Ectodermal cell (in vitro differentiated cells): ENCODE data around the gene DDX19B. TPM values are rescaled to one million over a fixed set of nuclear protein-coding genes. Genes with fewer than 3 reads are reported as not detected.
A peak's percentile ranks its signal among the peaks of the same experiment; 100 is the strongest.
"Not testable (repeated sequence)": the region's sequence is repeated elsewhere in the genome, so short reads cannot be mapped to it uniquely, and the experiment has no call there.

Source experiments
- H3K27ac ChIP-seq: 2 replicates; pipeline ENCODE4 v1.7.0; 2013; ENCODE audit warnings: mild to moderate bottlenecking, low read depth, low read length; ENCODE audit not compliant: insufficient read depth, poor library complexity, severe bottlenecking
- H3K27me3 ChIP-seq: 2 replicates; pipeline ENCODE4 v1.7.0; 2013; ENCODE audit warnings: mild to moderate bottlenecking, low read length; ENCODE audit not compliant: insufficient read depth, control insufficient read depth, poor library complexity, severe bottlenecking
- H3K36me3 ChIP-seq: one replicate; pipeline ENCODE4 v1.7.0; 2013; ENCODE audit warnings: low read length; ENCODE audit not compliant: control insufficient read depth, insufficient read depth
- H3K4me1 ChIP-seq: one replicate; pipeline ENCODE4 v1.7.0; 2013; ENCODE audit warnings: low read length; ENCODE audit not compliant: control insufficient read depth, insufficient read depth
- H3K4me3 ChIP-seq: 2 replicates; pipeline ENCODE4 v1.7.0; 2013; ENCODE audit warnings: low read depth, low read length, control low read depth; ENCODE audit not compliant: insufficient read depth
- H3K9me3 ChIP-seq: 2 replicates; pipeline ENCODE4 v1.7.0; 2013; ENCODE audit warnings: mild to moderate bottlenecking, low read length, moderate library complexity; ENCODE audit not compliant: control insufficient read depth
- WGBS, 2 experiments: methylation state at CpG; one replicate each; pipeline ENCODE4 v1.1.7; 2013; ENCODE audit warnings: missing lambda C conversion rate in 2 of 2; 5-methylcytosine and 5-hydroxymethylcytosine counted together
- polyA plus RNA-seq, 4 experiments: library from polyadenylated mRNA; stranded (reverse); fragments of 50-300 nt; gene quantifications; one replicate each; pipeline ENCODE4 v1.2.3, GENCODE V29; 2013

The DDX19B gene
- 46.1 TPM for polyA plus RNA-seq (2013, experiment 1 of 4)
- 48.2 TPM for polyA plus RNA-seq (2013, experiment 2 of 4)
- 34.2 TPM for polyA plus RNA-seq (2013, experiment 3 of 4)
- polyA plus RNA-seq (2013, experiment 4 of 4) = 42.8 TPM

GRCh38 chr16:70298988-70299938, at the start of gene DDX19B:
TSS of gene DDX19B (plus strand) at chr16:70299186. CDS start at chr16:70299298, 112 bp downstream.
- Histone ChIP-seq H3K27ac (peak within 1 kb of the TSS; percentile 79), H3K36me3 (no peaks in the 10 kb centered on the region), H3K27me3 (no peaks in the 10 kb centered on the region), H3K4me1 (no peaks in the 10 kb centered on the region), H3K4me3 (peak within 1 kb of the TSS; percentile 94), H3K9me3 (no peaks in the 10 kb centered on the region)
- WGBS, 2 experiments = 3 to 4% methylated on average over 36 to 37 of the region's 37 CpGs

DNA sequence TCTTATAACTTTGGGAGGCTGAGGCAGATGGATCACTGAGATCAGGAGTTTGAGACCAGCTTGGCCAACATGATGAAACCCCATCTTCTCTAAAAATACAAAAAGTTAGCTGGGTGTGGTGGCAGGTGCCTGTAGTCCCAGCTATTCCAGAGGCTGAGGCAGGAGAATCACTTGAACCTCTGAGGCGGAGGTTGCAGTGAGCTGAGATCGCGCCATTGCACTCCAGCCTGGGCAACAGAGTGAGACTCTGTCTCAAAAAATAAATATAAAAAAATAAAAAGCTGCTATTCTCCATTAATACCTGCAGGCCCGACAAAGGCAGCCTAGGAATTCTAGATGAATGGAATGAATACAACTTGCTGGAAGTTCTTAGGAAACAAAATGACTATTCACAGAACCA, 49.3 kb upstream of the DDX19B start:
- H3K27me3 ChIP-seq, H3K4me1 ChIP-seq, H3K9me3 ChIP-seq, H3K27ac ChIP-seq: not testable (repeated sequence)
- H3K4me3 ChIP-seq = peak overlapping the region; percentile 5
- peaks cover 21% of the 10 kb centered on the region for H3K36me3 ChIP-seq
- WGBS, 2 experiments = 90 to 95% methylated on average over 3 to 4 of the region's 4 CpGs

DNA sequence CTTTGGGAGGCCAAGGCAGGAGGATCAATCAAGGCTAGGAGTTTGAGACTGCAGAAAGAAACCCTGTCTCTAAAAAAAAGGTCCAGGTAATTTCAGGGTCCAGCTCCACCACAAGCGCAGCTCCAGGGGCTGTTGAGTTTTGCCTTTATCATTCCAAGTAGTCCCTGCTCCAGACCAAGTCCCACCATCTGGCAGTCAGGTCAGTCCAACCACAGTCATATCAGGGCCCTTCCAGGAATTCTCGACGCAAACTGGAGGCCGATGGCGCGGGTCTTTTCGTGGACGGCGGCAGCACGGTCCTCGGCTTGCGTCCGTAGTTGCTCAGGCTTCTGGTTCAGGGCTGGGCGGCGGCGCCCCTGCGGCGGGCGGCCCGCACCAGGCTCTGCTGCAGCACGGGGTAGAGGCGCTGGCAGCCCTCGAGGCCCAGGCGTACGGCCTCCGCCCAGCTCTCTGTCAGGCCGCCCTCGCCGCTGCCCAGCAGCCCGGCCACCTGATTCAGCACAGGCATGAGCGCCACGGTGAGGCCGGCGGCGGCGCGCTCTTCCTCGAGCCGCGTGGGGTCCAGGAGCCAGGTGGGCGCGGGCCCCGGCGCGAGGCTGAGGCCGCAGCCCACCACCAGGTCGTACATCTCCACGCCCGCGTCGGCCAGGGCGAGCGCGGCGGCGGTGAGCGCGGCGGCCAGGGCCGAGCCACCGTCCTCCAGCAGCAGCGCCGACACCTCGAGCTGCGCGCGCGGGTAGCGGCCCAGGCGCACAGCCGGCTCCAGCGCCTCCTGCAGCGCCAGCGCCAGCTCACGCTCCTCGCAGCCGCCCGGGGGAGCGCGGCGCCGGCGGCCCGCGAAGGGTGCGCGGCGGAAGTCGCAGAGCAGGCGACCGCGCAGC, 48.0 kb upstream of the DDX19B start:
- Histone ChIP-seq H3K27ac (no peak overlapping the region), H3K4me3 (peak overlapping the region; percentile 89), H3K9me3 (no peaks in the 10 kb centered on the region), H3K4me1 (no peaks in the 10 kb centered on the region), H3K36me3 (peaks cover 32% of the 10 kb centered on the region), H3K27me3 (no peaks in the 10 kb centered on the region)
- WGBS, 2 experiments = 1% methylated on average over 92 of the region's 92 CpGs

- no peaks in the 10 kb centered on the region for H3K9me3 ChIP-seq
- H3K36me3 ChIP-seq = peaks cover 40% of the 10 kb centered on the region
- H3K4me1 ChIP-seq = no peaks in the 10 kb centered on the region
- WGBS, 2 experiments = 2% methylated on average over 65 of the region's 65 CpGs
- no peaks in the 10 kb centered on the region for H3K27me3 ChIP-seq
- peak within 1 kb of the TSS; percentile 85 for H3K27ac ChIP-seq
- peak within 1 kb of the TSS; percentile 89 for H3K4me3 ChIP-seq
Measured at GRCh38 chr16:70251629-70252354, 47.2 kb upstream of the DDX19B start, which contains the start of gene EXOSC6. TSS of gene EXOSC6 (minus strand) at chr16:70251940. CDS start at chr16:70251900, 40 bp downstream.

DNA sequence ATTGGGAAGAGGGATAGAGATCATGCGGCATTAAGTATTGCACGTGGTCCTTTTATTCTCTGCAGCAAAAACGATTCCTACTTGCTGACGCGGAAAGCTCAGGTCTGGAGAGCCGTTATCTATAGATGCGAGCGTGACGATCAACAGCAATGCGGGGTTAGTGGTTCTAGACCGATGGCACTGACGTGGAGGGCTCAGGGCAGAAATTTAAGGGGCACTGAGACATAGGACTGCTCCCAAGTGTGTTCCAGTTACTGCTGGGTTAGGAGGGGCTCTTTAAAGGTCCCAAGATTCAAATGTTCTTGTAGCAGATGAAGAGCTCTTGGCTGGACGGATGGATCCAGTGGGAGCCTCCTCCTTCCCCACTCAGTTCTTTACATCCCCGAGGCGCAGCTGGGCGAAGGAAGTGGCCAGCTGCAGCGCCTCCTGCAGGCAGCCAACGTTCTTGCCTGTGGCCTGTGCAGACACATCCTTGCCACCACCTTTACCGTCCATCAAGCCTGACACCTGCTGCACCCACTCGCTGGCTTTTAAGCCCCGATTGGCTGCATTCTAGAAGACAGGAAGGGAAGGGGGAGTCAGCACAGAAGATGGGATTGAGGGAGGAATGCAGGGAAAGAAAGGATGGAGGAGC, 46.5 kb upstream of the DDX19B start:
- WGBS, 2 experiments = 88 to 92% methylated on average over 21 of the region's 21 CpGs
- H3K9me3 ChIP-seq = no peaks in the 10 kb centered on the region
- H3K4me1 ChIP-seq = no peaks in the 10 kb centered on the region
- H3K27me3 ChIP-seq = no peaks in the 10 kb centered on the region
- peaks cover 44% of the 10 kb centered on the region for H3K36me3 ChIP-seq
- no peak overlapping the region for H3K4me3 ChIP-seq
- H3K27ac ChIP-seq = peak overlapping the region; percentile 22

DNA sequence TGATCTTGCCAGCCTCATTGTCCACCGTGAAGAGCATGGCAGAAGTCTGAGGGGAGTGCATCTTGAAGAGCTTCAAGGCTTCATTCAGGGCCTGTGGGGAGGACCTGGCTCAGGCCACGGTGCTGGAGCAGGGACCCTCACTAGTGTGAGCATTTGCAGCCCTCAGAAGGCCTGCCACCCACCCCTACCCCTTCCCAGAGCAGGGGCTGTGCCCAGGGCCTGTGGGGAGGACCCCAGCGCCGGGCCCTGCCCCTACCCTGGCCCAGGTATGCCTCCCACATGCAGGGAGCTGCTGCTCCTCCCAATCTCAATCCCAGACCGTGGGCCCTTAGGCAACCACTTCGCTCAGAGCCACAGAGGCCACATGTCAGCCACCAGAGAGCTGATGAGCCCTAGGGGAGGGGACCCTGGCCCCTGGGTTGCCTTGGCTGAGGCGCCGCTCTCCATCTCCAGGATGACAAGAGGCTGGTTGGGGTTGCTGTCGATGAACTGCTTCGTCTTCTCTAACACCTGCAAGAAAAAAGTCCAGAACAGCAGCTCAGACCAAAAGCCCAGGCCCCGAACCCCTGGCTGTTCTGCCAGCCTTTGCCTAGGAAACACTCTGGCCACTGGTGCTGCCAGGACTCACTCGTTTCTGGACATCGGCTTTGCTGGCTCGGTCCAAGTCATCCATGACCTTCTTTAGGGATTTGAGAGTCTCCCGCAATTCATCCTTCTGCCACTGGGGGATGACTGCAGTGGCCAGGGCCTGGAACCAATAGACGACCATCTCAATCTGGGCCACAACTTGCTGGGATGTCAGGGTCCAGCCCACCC, 45.5 kb upstream of the DDX19B start:
- no peaks in the 10 kb centered on the region for H3K4me1 ChIP-seq
- H3K36me3 ChIP-seq = peaks cover 49% of the 10 kb centered on the region
- WGBS, 2 experiments = 91% methylated on average over 16 of the region's 16 CpGs
- no peak overlapping the region for H3K4me3 ChIP-seq
- H3K27me3 ChIP-seq = no peaks in the 10 kb centered on the region
- no peak overlapping the region for H3K27ac ChIP-seq
- no peaks in the 10 kb centered on the region for H3K9me3 ChIP-seq

DNA sequence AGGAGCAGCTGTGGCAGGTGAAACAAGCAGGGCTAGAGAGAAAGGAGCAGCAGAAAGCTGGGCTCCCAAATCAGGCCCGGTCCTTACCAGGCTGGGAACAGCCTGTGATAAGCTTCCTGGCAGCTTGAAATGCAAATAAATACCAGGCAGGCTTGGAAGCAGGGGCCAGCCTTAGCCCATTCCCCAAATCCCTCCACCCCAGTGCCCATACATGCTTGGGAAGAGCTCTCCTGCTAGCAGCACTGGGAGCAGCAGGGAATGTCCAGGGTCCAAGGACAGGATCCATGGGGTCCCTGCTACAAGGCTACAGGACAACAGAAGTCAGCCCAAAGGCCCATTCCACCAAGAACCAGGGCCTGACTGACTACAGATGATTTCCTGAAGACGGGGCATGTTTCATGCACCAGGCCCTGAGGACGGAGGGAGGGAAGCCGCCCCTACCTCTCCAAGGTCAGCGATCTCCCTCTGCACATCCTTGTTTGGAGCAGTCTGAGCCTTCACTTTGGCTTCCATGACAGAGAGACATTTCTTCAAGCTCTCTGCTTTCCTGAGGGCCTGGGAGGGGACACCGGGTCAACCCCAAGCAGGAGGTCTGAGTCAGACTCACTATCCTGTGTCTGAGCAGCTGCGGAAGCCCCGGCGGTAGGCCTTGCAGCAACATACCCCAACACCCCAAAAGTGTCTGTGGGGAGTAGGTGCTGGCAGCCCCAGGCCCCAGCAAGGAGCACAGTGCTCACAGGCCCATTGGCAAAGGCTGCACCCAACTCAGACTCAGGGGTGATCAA, 44.6 kb upstream of the DDX19B start:
- no peaks in the 10 kb centered on the region for H3K27me3 ChIP-seq
- WGBS, 2 experiments = 95 to 96% methylated on average over 9 of the region's 9 CpGs
- no peaks in the 10 kb centered on the region for H3K9me3 ChIP-seq
- H3K4me1 ChIP-seq = no peaks in the 10 kb centered on the region
- H3K36me3 ChIP-seq = peaks cover 57% of the 10 kb centered on the region
- H3K4me3 ChIP-seq = no peak overlapping the region
- no peak overlapping the region for H3K27ac ChIP-seq

- 93 to 97% methylated on average over 12 of the region's 12 CpGs for WGBS, 2 experiments
- Histone ChIP-seq H3K9me3 (no peaks in the 10 kb centered on the region), H3K27me3 (no peaks in the 10 kb centered on the region), H3K27ac (no peak overlapping the region), H3K4me3 (no peak overlapping the region), H3K36me3 (peaks cover 62% of the 10 kb centered on the region), H3K4me1 (no peaks in the 10 kb centered on the region)
Measured at GRCh38 chr16:70254965-70255286, 44.1 kb upstream of the DDX19B start.
